CD4-positive, alpha-beta T cell treated with Interleukin-17A for 1 hour (primary cell): ENCODE data around the gene TFDP1.

Experiments
- DNase-seq: peaks from one replicate; pipeline ENCODE4 v3.0.0-alpha.2; 2020

Gene TFDP1, protein sequence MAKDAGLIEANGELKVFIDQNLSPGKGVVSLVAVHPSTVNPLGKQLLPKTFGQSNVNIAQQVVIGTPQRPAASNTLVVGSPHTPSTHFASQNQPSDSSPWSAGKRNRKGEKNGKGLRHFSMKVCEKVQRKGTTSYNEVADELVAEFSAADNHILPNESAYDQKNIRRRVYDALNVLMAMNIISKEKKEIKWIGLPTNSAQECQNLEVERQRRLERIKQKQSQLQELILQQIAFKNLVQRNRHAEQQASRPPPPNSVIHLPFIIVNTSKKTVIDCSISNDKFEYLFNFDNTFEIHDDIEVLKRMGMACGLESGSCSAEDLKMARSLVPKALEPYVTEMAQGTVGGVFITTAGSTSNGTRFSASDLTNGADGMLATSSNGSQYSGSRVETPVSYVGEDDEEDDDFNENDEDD

DNA sequence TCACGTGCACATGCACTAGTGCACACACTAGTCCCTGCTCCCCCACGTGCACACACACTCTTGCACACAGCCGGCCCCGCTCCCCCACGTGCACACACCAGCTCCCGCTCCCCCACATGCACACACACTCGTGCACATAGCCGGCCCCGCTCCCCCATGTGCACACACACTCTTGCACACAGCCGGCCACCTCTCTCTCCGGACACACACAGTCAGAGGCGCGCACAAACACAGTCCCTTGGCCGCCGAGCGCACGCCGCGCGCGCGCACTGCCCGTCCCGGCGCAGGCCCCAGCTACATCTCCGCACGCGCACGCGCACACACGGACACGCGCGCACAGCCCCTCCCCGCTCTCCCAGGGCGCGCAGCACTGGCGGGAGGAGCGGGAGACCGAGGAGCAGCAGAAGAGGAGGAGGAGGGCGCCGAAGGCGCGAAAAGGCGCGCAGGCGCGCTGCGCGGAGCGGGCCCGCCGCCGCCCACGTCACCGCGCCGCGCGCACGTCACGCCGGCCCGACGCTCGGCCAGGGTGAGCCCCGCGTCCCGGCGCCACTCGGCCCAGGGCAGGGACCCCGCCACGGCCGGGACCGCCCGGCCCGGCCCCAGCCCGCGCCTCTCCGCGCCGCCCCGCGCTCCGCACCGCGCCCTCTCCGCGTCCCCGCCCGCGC lies at the start of gene TFDP1:
TFDP1 (plus strand) TSS at position 549 of the 665 bp plus-strand sequence. CDS start 1,085 bp downstream, outside the sequence.
- peak; percentile 74 for DNase-seq

DNA sequence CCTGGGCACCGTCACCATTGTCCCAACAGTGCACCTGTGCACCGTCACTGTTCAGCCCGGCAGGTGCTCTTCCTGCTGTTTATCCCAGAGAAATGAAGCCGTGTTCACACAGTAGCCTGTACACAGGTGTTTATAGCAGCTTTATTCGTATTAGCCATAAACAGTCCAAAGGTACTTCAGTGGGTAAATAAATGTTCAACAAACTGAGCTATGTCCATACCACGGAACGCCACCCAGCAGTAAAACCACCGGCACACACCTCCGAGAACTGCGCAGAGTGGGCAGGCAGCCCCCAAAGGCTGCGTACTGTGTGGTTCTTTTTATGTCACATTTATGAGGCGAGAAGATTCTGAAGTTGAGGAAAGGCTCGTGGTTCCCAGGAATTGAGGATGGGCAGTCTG lies 49.2 kb upstream of the TFDP1 start:
- DNase-seq: no peak

DNA sequence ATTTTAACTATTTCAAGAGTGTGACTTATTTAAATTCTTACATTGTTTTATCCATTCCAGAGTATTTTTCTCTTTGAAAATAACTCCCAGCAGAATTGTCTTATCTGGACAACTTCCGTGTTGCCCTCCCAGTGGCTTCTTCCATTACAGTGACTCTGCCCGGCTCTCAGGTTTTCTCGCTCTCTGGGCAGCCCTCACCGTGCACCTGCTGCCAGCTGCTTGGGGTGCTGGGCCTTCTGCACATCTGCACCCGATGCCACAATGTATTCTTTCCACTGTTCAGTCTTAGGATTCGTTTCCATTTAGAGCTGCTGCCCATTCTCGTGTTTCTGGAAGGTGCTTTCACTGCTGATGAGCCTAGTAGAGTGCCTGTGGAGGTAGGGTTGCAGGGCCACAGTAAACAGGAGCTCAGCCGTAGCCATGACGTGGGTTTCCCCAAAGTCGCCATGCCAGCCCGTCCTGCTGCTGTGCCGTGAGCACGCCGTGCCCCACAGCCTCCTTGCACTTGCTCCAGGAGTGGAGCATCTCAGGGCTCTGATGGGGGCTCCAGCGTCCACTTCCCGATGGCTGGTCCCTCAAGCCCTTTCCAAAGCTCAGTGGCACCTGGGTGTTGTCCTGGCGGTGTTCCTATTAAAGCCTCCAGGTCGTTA lies 48.0 kb upstream of the TFDP1 start:
- no peak for DNase-seq

DNA sequence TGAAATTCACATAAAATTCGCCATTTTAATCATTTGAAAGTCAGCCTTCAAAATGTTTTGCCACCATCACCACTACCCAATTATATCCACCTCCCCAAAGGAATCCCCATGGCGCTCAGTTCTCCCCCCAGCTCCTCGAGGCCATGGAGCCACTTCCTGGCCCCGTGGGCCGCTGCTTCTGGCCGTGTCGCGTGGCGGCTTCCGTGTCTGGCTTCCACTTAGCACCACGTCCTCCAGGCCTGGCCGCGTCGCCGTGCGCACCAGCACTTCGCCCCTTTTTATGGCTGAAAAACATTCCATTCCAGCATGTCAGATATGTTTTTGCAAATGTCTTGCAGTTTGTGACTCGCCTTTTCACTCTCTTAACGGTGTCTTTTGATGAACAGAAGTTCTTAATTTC lies 47.3 kb upstream of the TFDP1 start:
- no peak for DNase-seq

DNA sequence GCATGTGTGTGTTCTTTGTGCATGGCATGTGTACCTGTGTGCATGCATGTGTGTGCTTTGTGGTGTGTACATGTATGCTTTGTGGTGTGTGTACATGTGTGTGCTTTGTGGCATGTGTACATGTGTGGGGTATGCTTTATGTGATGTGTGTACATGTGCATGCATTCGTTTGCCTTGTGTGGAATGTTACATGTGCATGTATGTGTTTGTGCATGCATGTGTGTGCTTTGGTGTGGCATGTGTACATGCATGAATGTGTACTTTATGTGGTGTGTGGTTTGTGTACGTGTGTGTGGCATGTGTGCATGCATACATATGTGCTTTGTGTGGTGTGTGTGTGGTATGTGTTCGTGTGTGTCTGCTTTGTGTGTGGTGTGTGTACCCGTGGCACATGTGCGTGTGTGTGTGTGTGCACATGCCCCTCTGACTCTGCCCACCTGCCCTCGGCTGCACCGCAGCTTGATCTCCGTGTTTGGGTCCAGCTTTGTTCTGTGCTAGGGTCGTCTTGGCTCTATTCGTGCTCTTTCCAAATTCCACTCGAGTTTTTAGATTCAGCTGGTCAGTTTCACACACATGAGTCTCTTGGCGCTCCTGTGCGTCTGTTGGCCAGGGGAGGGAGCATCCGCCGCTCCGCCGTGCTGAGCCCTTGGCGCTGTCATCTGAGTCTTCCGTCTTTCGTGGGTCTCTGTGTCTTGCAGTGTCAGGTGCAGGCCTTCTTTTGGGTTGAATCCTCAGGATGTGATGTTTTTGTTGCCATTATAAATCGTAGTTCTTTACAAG lies 46.5 kb upstream of the TFDP1 start:
- DNase-seq: no peak

DNA sequence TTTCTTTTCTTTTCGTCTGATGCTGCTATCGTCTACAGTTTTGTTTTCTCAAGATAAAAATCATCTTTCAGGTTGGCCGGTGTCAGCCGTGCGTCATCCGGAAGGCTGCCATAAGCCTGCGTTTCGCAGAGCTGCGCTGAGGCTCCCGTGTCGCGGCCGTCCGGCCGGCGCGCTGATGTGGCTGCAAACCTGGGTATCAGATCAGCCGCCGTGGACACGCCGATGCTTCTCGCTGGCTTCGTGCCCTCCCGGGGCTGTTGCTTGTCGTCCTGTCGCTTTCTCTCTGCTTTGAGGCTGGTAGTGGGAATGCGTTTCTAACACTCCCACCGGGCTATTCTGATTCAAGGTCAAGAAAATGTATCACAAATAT lies 45.9 kb upstream of the TFDP1 start:
- no peak for DNase-seq

DNA sequence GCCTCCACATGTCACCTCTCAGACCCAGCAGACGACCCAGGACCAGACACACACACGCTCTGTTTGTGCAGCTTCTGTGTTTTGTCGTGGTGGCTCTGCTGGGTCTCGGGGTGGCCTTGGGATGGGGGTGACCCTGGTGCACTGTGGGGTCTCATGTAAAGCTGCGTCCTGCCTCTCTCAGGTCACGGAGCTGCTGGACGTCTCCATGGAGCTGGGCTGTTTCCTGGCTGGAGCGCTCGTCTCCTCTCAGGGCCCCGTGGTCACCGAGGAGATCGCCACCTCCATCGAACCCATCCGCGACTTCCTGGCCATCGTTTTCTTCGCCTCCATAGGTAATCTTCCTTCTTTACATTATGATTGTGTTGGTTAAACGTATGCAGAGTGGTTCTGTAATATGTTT lies 45.4 kb upstream of the TFDP1 start:
- no peak for DNase-seq

DNA sequence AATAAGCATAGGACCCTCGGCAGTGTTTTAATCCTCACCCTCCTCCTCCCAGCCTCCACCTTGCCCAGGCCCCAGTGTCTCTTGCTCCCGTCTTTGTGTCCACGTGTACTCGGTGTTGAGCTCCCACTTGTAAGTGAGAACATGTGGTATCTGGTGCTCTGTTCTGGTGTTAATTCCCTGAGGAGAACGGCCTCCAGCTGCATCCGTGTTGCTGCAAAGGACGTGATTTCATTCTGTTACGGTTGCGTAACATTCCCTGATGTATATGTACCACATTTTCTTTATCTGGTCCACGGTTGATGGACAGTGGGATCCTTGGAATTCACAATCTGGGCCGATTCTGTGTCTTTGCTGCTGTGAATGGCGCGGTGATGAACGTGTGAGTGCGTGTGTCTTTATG lies 44.7 kb upstream of the TFDP1 start:
- no peak for DNase-seq

DNA sequence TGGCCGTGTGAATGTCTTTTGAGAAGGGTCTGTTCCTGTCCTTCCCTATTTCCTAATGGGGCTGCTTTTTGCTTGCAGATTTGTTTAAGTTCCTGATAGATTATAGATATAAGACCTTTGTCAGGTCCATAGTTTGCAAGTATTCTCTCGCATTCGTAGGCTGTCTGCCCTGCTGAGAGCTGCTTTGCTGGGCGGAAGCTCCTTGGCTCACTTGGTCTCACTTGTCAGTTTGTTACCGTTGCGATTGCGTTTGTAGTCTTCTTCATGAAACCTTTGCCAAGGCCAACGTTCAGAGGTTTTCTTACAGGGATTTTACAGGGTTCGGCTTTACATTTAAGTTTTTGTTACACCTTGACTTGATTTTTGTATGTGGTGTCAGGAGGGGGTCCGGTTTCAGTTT lies 44.0 kb upstream of the TFDP1 start:
- DNase-seq: no peak

DNA sequence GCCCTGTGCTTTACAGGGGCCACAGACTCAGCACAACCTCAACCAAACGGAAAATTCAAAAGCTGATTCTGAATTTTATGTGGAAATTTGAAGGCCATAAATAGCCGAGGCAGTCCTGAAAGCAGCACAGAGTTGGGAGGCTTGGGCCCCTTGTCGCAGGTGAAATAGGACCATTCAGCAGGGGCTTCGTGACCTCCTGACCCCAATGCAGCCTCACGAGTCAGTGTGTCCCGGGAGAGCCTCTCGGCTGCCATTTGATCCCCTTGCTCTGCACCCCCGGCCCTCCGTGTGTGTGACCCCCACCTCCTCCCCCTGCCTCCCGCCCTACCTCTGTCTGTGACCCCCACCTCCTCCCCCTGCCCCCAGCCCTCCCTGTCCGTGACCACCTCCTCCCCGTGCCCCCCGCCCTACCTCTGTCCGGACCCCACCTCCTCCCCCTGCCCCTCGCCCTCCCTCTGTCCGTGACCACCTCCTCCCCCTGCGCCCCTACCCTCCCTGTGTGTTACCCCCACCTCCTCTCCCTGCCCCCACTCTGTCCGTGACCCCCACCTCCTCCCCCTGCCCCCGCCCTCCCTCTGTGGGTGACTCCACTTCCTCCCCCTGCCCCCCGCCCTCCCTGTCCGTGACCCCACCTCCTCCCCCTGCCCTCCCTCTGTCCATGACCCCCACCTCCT lies 41.7 kb upstream of the TFDP1 start:
- DNase-seq: no peak

DNA sequence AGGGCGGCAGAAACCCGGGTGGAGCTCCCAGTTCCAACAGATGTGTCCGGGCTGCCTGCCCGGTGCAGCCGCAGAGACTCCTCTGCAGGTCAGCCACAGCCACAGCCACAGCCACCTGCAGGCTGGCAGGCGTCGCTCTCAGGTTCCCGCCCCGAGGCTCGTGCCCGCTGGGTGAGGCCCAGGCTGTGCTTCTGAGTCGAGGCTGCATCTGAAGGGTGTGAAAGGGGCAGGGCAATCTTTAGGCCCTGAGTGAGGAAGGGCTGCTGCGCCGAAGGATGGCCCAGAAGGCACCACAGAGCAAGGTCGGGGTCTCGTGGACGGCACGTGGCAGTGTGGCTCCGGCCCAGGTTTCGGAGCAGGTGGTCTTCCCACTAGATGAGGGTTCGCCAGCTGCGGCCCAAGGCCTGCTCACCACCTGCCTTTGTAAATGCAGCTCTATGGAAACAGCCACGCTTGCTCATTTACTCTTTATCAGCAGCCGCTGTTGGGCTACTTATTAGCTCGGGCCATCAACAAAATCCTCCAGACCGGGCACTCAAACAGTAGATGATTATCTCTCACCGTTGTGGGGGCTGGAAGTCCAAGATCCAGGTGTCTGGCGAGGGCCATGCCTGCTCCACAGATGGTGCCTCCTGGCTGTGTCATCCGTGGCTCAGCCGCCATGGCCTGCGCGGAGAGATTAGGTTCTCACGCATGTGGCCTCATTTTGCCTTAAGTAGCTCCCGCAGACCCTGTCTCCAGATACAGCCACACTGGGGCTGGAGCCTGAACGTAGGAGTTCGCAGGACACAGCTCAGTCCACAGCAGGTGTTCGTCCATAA lies 40.3 kb upstream of the TFDP1 start:
- no peak for DNase-seq

DNA sequence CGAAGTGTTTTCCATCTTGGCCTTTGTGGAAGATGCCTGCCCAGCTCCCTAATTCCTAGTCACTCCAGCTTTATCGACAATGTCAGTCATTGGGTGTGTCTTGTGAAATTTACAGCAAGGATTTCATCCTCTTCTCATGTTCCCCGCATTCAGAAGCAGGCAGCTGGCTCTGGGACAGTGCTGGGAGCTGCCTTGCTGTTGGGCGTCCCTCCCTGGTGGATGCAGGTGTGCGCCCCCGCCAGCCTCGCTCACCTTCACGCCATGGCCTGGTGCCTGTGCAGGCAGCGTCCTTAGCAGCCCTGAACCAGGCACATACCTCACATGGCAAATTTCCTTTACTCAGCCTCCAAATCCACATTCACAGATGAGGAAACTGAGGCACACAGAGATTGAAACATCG lies 39.7 kb upstream of the TFDP1 start:
- no peak for DNase-seq

DNA sequence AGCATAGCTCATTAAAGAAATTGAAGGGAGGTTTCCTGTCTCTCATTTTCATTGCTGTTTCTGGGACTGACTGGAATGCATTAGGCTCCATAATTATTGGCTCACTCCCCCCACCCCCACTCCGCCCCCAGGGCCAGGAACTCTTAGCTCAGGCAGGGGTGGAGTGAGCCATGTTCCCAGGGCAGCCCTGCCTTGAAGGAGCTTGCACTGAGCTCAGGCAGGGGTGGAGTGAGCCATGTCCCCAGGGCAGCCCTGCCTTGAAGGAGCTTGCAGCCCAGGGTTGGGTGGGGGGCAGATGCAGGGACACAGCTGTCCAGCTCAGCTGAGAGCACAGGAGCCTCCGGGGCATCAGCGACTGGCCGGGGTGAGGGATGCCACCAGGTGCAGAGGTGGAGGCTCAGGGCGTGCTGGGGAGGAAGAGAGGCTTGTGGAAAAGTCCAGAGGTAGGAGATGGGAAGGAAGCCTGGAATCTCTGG lies 39.1 kb upstream of the TFDP1 start:
- DNase-seq: no peak

DNA sequence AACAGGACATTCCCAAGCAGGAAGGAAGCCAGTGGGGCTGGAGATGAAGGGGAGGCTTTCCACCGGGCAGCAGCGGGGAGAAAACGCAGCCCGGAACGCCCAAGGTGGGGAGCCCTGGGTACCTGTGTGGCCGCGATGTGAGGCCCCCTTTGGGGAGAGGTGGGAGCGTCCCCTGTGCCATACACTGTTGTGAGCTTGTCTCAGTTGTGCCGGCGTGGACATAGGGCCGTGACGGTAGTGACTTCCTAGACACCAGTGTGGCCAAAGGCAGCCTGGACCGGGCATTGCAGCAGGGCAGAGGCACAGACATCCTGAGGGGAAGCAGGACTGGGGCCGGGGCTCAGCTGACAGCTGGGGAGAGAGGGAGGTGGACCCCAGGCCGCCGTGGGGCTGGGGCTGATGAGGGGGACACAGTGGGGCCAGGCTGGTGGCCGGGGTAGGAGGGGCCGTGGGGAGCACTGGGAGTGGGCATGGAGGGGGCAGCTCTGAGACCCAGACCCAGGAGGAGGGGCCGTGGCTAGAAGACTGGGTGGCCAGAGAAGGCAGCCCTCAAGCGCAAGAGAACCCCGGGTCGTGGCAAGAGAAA lies 38.5 kb upstream of the TFDP1 start:
- DNase-seq: no peak

DNA sequence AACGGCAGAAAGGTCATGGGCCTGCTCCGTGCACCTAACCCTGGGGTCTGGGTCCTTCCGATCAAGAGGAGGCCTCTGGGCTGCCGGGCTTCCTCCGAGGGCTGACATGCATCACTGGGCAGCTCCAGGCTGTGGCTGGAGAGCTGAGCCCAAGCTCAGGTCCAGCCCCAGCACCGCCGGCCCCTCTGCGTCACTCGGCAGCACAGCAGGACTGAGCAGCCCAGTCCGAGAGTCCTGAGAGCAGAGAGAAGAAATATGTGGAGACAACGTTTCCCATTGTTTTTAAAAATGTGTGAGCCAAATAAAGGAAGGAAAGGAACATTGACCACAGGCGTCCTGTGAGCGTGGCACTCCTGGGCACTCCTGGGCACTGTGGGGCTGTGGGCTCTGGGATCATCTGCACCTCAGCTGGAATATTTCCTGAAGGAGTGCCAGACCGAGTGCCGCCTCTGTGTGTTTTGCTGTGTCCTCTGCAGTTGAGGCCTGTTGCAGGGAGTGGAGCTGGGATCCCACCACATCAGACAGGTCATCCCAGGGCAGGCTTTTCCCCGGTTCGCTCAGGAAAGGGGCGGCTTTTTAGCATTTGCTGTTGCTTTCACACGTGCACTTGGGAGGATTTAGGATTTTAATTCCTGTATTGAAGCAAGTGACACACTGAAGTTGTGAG lies 37.8 kb upstream of the TFDP1 start:
- no peak for DNase-seq

DNA sequence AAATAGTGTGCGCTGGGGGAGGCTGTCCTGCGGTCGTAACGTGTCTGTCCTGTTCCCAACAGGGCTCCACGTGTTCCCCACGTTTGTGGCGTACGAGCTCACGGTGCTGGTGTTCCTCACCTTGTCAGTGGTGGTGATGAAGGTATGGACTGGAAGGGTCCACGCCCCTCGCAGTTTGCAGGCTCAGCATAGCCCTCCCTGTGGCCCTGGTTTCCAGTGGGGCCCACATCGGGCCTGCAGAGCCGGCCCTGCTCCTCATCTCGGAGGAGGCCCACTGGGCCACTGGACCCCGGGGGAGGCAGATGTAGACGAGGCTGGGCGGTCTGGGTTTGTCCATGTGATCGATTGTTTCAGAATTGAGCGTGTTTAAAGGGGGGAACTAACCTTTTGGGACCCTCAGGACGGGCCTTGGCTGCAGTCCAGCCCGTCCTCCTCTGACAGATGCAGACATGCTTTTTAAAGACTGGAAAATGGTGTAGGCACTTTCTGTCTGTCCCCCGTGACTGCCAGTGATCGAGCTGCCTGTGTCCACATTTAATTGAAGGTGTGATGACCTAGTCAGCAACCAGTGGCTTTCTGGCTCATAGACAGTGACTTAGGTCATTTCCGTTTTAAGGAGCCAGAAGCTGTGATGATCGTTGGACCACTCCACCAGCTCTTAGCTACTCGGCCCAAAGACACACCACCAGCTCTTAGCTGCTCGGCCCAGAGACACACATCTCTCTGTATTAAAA lies 37.1 kb upstream of the TFDP1 start:
- no peak for DNase-seq

DNA sequence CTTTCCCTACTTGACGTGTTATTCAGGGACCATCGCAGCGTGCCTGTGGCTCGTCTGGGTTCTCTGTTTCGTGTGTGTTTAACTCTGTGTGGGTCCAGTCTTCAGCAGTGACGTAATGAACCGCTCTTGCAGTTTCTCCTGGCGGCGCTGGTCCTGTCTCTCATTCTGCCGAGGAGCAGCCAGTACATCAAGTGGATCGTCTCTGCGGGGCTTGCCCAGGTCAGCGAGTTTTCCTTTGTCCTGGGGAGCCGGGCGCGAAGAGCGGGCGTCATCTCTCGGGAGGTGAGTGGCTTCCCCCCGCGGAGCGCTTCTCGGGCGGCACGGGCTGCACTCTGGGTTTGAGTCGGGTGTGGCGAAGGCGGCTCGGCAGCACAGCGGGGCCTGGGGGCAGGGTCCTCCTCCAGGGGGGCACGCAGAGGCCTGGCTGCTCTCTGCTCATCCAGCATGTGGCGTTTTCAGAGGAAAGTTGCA lies 36.3 kb upstream of the TFDP1 start:
- no peak for DNase-seq

DNA sequence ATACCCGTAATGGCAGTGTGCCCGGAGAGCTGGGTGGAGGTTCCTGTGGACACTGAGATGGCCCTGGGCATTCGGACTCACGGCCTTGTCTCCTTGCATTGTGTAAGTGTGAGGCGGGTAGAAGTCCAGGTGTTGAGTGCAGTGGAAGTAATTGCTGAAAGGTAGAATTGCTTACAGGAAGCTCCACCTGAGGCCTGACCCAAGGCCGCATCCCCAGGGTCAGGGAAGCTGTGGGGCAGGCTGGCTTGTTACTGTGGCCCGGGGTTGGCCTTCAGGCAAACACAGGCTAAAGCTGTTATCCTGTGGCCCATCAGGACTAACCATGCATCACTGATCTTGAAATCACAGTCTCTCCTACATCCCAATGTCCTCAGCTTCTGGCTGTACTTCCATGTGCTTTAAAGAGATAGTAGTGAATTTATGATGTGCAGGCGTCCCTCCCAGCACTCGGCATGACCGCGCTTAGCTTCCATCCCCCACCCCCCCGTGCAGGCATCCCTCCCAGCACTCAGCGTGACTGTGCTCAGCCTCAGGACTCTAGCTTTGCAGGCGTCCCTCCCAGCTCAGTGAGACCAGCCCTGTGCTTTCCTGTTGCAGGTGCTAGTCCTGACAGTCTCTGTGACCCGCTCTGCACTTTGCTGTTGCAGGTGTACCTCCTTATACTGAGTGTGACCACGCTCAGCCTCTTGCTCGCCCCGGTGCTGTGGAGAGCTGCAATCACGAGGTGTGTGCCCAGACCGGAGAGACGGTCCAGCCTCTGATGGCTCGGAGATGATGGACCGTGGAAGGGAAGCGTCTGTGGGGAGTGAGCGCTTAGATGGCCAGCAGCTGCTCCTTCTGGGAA lies 35.6 kb upstream of the TFDP1 start:
- no peak for DNase-seq

DNA sequence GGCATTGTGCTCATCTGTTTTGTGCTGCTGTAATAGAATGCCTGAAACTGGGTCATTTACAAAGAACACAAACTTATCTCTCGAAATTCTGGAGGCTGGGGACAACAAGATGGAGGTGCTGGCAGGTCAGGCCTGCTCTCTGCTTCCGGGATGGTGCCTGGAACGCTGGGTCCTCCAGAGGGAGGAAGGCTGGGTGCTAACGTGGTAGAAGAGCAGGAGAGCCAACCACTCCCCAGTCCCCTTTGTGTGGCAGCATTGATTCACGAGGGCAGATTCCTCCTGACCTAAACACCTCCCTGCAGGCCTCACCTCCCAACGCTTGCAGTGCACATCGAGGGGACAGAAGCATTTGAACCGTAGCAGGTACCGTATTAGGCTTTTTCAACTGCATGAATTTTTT lies 34.1 kb upstream of the TFDP1 start:
- no peak for DNase-seq
